Measurements from ENCODE around the gene COPB2. TPM values are rescaled to one million over a fixed set of nuclear protein-coding genes. Genes with fewer than 3 reads are reported as not detected.

COPB2 gene
- total and polyA plus RNA-seq, 2 of the 8 experiments (the other 6 are each of a cell fraction or from before 2014, with no cell fraction given) = 40.3 to 119 TPM

DNA sequence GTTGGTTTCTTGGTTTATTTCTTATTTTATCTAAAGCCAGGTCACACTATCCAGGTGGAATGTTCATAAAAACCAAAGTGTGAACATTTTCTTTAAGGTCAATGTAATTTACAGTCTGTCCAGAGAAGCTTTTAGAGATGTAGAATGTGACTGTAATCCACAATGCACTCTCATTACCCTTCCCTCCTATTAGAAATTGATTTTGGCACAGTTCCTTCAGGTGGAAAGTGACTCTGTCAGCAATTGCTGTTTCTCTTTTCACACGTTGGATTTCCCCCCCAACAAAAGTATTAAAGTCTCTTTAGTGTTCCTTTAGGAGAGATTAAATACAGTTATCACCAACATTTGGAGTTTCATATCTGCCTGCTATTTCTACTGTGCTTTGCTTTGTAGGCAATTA, 31.6 kb upstream of the COPB2 start (continued):
- TF ChIP-seq, protein P1, sequence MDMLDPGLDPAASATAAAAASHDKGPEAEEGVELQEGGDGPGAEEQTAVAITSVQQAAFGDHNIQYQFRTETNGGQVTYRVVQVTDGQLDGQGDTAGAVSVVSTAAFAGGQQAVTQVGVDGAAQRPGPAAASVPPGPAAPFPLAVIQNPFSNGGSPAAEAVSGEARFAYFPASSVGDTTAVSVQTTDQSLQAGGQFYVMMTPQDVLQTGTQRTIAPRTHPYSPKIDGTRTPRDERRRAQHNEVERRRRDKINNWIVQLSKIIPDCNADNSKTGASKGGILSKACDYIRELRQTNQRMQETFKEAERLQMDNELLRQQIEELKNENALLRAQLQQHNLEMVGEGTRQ (IDR thresholded peaks at IDR 0.05; ENCODE audit: low read length) = no peak
- TF ChIP-seq KDM5A (IDR thresholded peaks at IDR 0.05; ENCODE audit: low read length) = no peak
- no peak for TF ChIP-seq BRCA1 (IDR thresholded peaks at IDR 0.05; ENCODE audit: low read depth, low read length)
- TF ChIP-seq, protein P2, sequence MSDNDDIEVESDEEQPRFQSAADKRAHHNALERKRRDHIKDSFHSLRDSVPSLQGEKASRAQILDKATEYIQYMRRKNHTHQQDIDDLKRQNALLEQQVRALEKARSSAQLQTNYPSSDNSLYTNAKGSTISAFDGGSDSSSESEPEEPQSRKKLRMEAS (IDR thresholded peaks at IDR 0.05) = no peak
- TF ChIP-seq POLR2A (IDR thresholded peaks at IDR 0.05; ENCODE audit: control extremely low read depth in 1 of 2, low read depth in 2 of 2, low read length in 2 of 2) = no peak
- no peak for TF ChIP-seq JUN (IDR thresholded peaks at IDR 0.05; ENCODE audit: low read depth, low read length)

Data from H1 (cell line).